NCI-H128 (cell line): ENCODE measurements around the gene SCARB1.

Source experiments
- DNase-seq: peaks from one replicate; lab custom pipeline; 2025; ENCODE audit not compliant: unreplicated experiment; lab: John Stamatoyannopoulos, UW

The SCARB1 gene

GRCh38 chr12:124761056-124761455 lies 102.6 kb downstream of the SCARB1 start:
- no peak for DNase-seq

- no peak for DNase-seq
These were observed 103.1 kb downstream of the SCARB1 start for GRCh38 chr12:124760560-124760959.

- no peak for DNase-seq
These were observed 103.7 kb downstream of the SCARB1 start for GRCh38 chr12:124759841-124760503.

- peak; percentile 43 for DNase-seq
These were observed 105.1 kb downstream of the SCARB1 start for GRCh38 chr12:124758266-124759220.

- no peak for DNase-seq
These were observed 106.3 kb downstream of the SCARB1 start for GRCh38 chr12:124757329-124757728.

GRCh38 chr12:124756760-124757159 lies 106.9 kb downstream of the SCARB1 start:
- DNase-seq, result no peak

- DNase-seq, result no peak
These were observed 107.5 kb downstream of the SCARB1 start for GRCh38 chr12:124756166-124756565.

GRCh38 chr12:124755801-124756148 lies 107.9 kb downstream of the SCARB1 start:
- no peak for DNase-seq

- peak; percentile 85 for DNase-seq
These were observed 108.5 kb downstream of the SCARB1 start for GRCh38 chr12:124754949-124755800.

- DNase-seq, result no peak
These were observed 109.2 kb downstream of the SCARB1 start for GRCh38 chr12:124754491-124754890.

- no peak for DNase-seq
These were observed 109.7 kb downstream of the SCARB1 start for GRCh38 chr12:124753993-124754392.

- DNase-seq, result no peak
These were observed 110.5 kb downstream of the SCARB1 start for GRCh38 chr12:124753228-124753591.

GRCh38 chr12:124752437-124753227 lies 111.0 kb downstream of the SCARB1 start:
- no peak for DNase-seq

GRCh38 chr12:124751654-124752355 lies 111.9 kb downstream of the SCARB1 start:
- DNase-seq, result no peak

GRCh38 chr12:124750787-124751471 lies 112.7 kb downstream of the SCARB1 start:
- no peak for DNase-seq

GRCh38 chr12:124750149-124750656 lies 113.5 kb downstream of the SCARB1 start:
- DNase-seq, result no peak

- no peak for DNase-seq
These were observed 113.9 kb downstream of the SCARB1 start for GRCh38 chr12:124749725-124750124.

GRCh38 chr12:124747426-124748161 lies 116.1 kb downstream of the SCARB1 start:
- DNase-seq, result no peak
